HEK293 (cell line): ENCODE results near the gene CA10.
A peak's percentile ranks its signal among the peaks of the same experiment; 100 is the strongest.

ENCODE experiments used
- CTCF ChIA-PET: fragments of 350-600 bp; formaldehyde crosslinking; extraction: SDS; loops from one replicate; lab custom pipeline; 2021; ENCODE audit warnings: antibody characterized with exemption; lab: Yijun Ruan, JAX
- POLR2A ChIA-PET: fragments of 300-600 bp; formaldehyde crosslinking; extraction: SDS; loops from one replicate; lab custom pipeline; 2020; ENCODE audit warnings: antibody characterized with exemption, inconsistent platforms; lab: Yijun Ruan, JAX
- H3K27ac ChIP-seq: fragments of 200-500 bp; sonication (Bioruptor generic); 2 replicates; pipeline ENCODE4 v1.5.1; 2014; ENCODE audit warnings: low read depth, low read length, control low read depth, inconsistent platforms; ENCODE audit errors: extremely low read depth
- H3K36me3 ChIP-seq, 2 experiments: fragments of 200-500 bp in 1 of 2; sonication (Bioruptor generic) in 1 of 2; 1 replicate in 1 of 2; 2 replicates in 1 of 2; pipeline ENCODE4 v1.5.1; 2014 to 2017; ENCODE audit warnings: inconsistent platforms in 2 of 2, low read length in 2 of 2; ENCODE audit not compliant: control insufficient read depth in 2 of 2, insufficient read depth in 1 of 2
- H3K4me1 ChIP-seq: fragments of 200-500 bp; sonication (Bioruptor generic); 2 replicates; pipeline ENCODE4 v1.5.1; 2014; ENCODE audit warnings: mild to moderate bottlenecking, low read length, inconsistent platforms; ENCODE audit not compliant: control insufficient read depth, insufficient read depth
- H3K4me3 ChIP-seq: 2 replicates; pipeline ENCODE4 v1.5.1; 2011; ENCODE audit warnings: low read depth, mild to moderate bottlenecking, control low read depth, low read length, moderate library complexity
- H3K9me3 ChIP-seq: fragments of 200-500 bp; sonication (Bioruptor generic); 2 replicates; pipeline ENCODE4 v1.5.1; 2014; ENCODE audit warnings: low read depth, low read length, inconsistent platforms; ENCODE audit not compliant: control insufficient read depth, insufficient read depth
- CTCF ChIP-seq: fragments of 450-650 bp; formaldehyde crosslinking; IDR thresholded peaks from 2 replicates; pipeline ENCODE4 v1.5.1; 2016; ENCODE audit warnings: missing biosample characterization, missing genetic modification characterization
- GLIS2 ChIP-seq: fragments of 450-650 bp; formaldehyde crosslinking; IDR thresholded peaks from 2 replicates; pipeline ENCODE4 v1.5.1; 2016; ENCODE audit warnings: missing biosample characterization, missing genetic modification characterization
- PRDM10 ChIP-seq: fragments of 450-650 bp; formaldehyde crosslinking; IDR thresholded peaks from 2 replicates; pipeline ENCODE4 v1.5.1; 2016; ENCODE audit warnings: missing biosample characterization, missing genetic modification characterization
- TSHZ1 ChIP-seq: fragments of 450-650 bp; formaldehyde crosslinking; IDR thresholded peaks from 2 replicates; pipeline ENCODE4 v1.5.1; 2016; ENCODE audit warnings: missing biosample characterization, missing genetic modification characterization, borderline replicate concordance
- YY2 ChIP-seq: fragments of 450-650 bp; formaldehyde crosslinking; IDR thresholded peaks from 2 replicates; pipeline ENCODE4 v1.5.1; 2016; ENCODE audit warnings: missing biosample characterization, missing genetic modification characterization
- ZIC2 ChIP-seq: fragments of 450-650 bp; formaldehyde crosslinking; IDR thresholded peaks from 2 replicates; pipeline ENCODE4 v1.5.1; 2016; ENCODE audit warnings: missing biosample characterization, missing genetic modification characterization
- ZNF280C ChIP-seq: fragments of 450-650 bp; formaldehyde crosslinking; IDR thresholded peaks from 2 replicates; pipeline ENCODE4 v1.5.1; 2016; ENCODE audit warnings: missing biosample characterization, missing genetic modification characterization
- ZNF48 ChIP-seq: fragments of 450-650 bp; formaldehyde crosslinking; IDR thresholded peaks from 2 replicates; pipeline ENCODE4 v1.5.1; 2016; ENCODE audit warnings: missing biosample characterization, missing genetic modification characterization
- ZNF488 ChIP-seq: fragments of 450-650 bp; formaldehyde crosslinking; IDR thresholded peaks from 2 replicates; pipeline ENCODE4 v1.5.1; 2016; ENCODE audit warnings: missing biosample characterization, missing genetic modification characterization
- ZNF513 ChIP-seq: fragments of 450-650 bp; IDR thresholded peaks from 2 replicates; pipeline ENCODE4 v1.5.1; 2018; ENCODE audit warnings: missing biosample characterization, missing genetic modification characterization
- ZNF645 ChIP-seq: fragments of 450-650 bp; formaldehyde crosslinking; IDR thresholded peaks from 2 replicates; pipeline ENCODE4; 2016; ENCODE audit warnings: missing biosample characterization, missing genetic modification characterization
- ZNF792 ChIP-seq: fragments of 450-650 bp; formaldehyde crosslinking; IDR thresholded peaks from 2 replicates; pipeline ENCODE4 v1.5.1; 2016; ENCODE audit warnings: missing biosample characterization, missing genetic modification characterization
- ZXDB ChIP-seq: fragments of 450-650 bp; formaldehyde crosslinking; IDR thresholded peaks from 2 replicates; pipeline ENCODE4 v1.5.1; 2016; ENCODE audit warnings: missing biosample characterization, missing genetic modification characterization

CA10 gene

GRCh38 chr17:51734462-51734861 lies 424.1 kb downstream of the CA10 start:
- no peak overlapping the region for H3K27ac ChIP-seq
- TF ChIP-seq ZNF48 (tag by site-specific recombination) (no peak), CTCF (tag by site-specific recombination) (0 out of 2 replicates have a peak, but pooled peaks have one; percentile 38)
- CTCF ChIA-PET: interaction anchor here (0.6 to 4.2 kb wide), 28 partner anchors 9 to 1065 kb away, joined by 3 to 21 read pairs (median 4); no protein-coding TSS in a partner anchor

GRCh38 chr17:51733166-51733565 lies 425.3 kb downstream of the CA10 start:
- Histone ChIP-seq H3K27ac (no peak overlapping the region), H3K4me3 (no peak overlapping the region), H3K36me3 (no peaks in the 10 kb centered on the region), H3K9me3 (no peaks in the 10 kb centered on the region), H3K4me1 (no peaks in the 10 kb centered on the region; the same call in 1 of the 2 replicates)
- CTCF ChIA-PET: interaction anchor here (0.6 to 4.2 kb wide), 15 partner anchors 10 to 431 kb away, joined by 3 to 21 read pairs (median 4); no protein-coding TSS in a partner anchor
- TF ChIP-seq ZNF488 (tag by site-specific recombination): no peak
- no peak for TF ChIP-seq ZIC2 (tag by site-specific recombination)
- no peak for TF ChIP-seq ZXDB
- no peak for TF ChIP-seq GLIS2 (tag by site-specific recombination)
- POLR2A ChIA-PET: no interaction called here

More at GRCh38 chr17:51734462-51734861, 424.1 kb downstream of the CA10 start:
- H3K4me3 ChIP-seq: no peak overlapping the region
- no peaks in the 10 kb centered on the region for H3K9me3 ChIP-seq
- POLR2A ChIA-PET: no interaction called here
- H3K4me1 ChIP-seq: peaks cover 11% of the 10 kb centered on the region
- H3K36me3 ChIP-seq: no peaks in the 10 kb centered on the region

GRCh38 chr17:51731941-51732722 lies 426.4 kb downstream of the CA10 start:
- Histone ChIP-seq H3K9me3 (no peaks in the 10 kb centered on the region), H3K36me3 (no peaks in the 10 kb centered on the region), H3K27ac (no peak overlapping the region), H3K4me3 (no peak overlapping the region), H3K4me1 (no peaks in the 10 kb centered on the region; the same call in 1 of the 2 replicates)
- ChIA-PET CTCF (interaction anchor here (0.5 to 4.2 kb wide), 9 partner anchors 11 to 360 kb away, joined by 3 to 21 read pairs (median 5); no protein-coding TSS in a partner anchor), POLR2A (no interaction called here)
- TF ChIP-seq PRDM10 (tag by site-specific recombination) (no peak), ZNF513 (tag by site-specific recombination) (no peak), ZNF792 (no peak), ZNF645 (tag by site-specific recombination) (no peak), YY2 (tag by site-specific recombination) (no peak), ZNF280C (tag by site-specific recombination) (no peak), TSHZ1 (tag by site-specific recombination) (no peak)
